GM12864 (cell line): ENCODE data around the gene USP20.

Experiments
- DNase-seq: peaks from one replicate; pipeline ENCODE4 v3.0.0-alpha.2; 2011; ENCODE audit warnings: low read depth
- H3K4me3 ChIP-seq: 2 replicates; pipeline ENCODE4 v1.5.1; 2011; ENCODE audit warnings: mild to moderate bottlenecking, low read depth, low read length, control low read depth
- CTCF ChIP-seq: IDR thresholded peaks from 2 replicates; pipeline ENCODE4 v1.5.1; 2011; ENCODE audit warnings: low read depth, mild to moderate bottlenecking, moderate library complexity, low read length, control low read depth, inconsistent platforms; ENCODE audit errors: missing control alignments

Gene USP20

GRCh38 chr9:129879991-129880653 is 44.9 kb downstream of the USP20 start:
- DNase-seq: no peak
- no peak for TF ChIP-seq CTCF

GRCh38 chr9:129880654-129881546 is 45.6 kb downstream of the USP20 start:
- TF ChIP-seq CTCF: no peak
- DNase-seq: no peak
- no peak overlapping the region for H3K4me3 ChIP-seq

More at GRCh38 chr9:129879991-129880653, 44.9 kb downstream of the USP20 start:
- no peak overlapping the region for H3K4me3 ChIP-seq

GRCh38 chr9:129881547-129882324 is 46.5 kb downstream of the USP20 start:
- no peak for DNase-seq
- TF ChIP-seq CTCF: no peak
- no peak overlapping the region for H3K4me3 ChIP-seq

- peak; percentile 86 for DNase-seq
- peak overlapping the region; percentile 50 for H3K4me3 ChIP-seq
Measured at GRCh38 chr9:129884220-129885017, 49.2 kb downstream of the USP20 start.

GRCh38 chr9:129885018-129885669 is 49.9 kb downstream of the USP20 start:
- DNase-seq: no peak
- peak overlapping the region; percentile 50 for H3K4me3 ChIP-seq
- peak; percentile 50 for TF ChIP-seq CTCF

More at GRCh38 chr9:129884220-129885017, 49.2 kb downstream of the USP20 start:
- no peak for TF ChIP-seq CTCF
